Lower leg skin (tissue), 3 donors: Measurements from ENCODE around the gene HLA-DQB1.

ENCODE experiments used
- CTCF ChIP-seq, 3 donors: fragments of 450-650 bp; IDR thresholded peaks; one replicate each; pipeline ENCODE4 v1.5.1; 2016; ENCODE audit warnings: antibody characterized with exemption in 3 of 3, mild to moderate bottlenecking in 3 of 3, moderate library complexity in 2 of 3
- POLR2A ChIP-seq, 2 donors: fragments of 450-650 bp; IDR thresholded peaks; one replicate each; pipeline ENCODE4 v1.6.1; 2016 to 2017; ENCODE audit warnings: antibody characterized with exemption in 2 of 2, mild to moderate bottlenecking in 1 of 2, moderate library complexity in 1 of 2

GRCh38 chr6:32655203-32655710 lies 11.2 kb downstream of the HLA-DQB1 start:
- no peak for TF ChIP-seq POLR2A (IDR thresholded peaks at IDR 0.05)
- TF ChIP-seq CTCF (IDR thresholded peaks at IDR 0.05): no peak
